Lung (tissue), 12 donors: ENCODE measurements around the gene TWIST1. TPM values are rescaled to one million over a fixed set of nuclear protein-coding genes. Genes with fewer than 3 reads are reported as not detected.

Source experiments
- ATAC-seq: fragments of 200-7000 bp; cut with Tn5 transposase; one replicate; pipeline ENCODE4 v1.9.1; 2020; ENCODE audit warnings: moderate number of reproducible peaks; ENCODE audit not compliant: insufficient read depth, low FRiP score
- DNase-seq, 3 donors: peaks; one replicate each; pipeline ENCODE4 v3.0.0-alpha.2; 2013 to 2017
- H3K27ac ChIP-seq, 2 donors: one replicate each; pipeline ENCODE4 v1.5.1; 2013; ENCODE audit warnings: mild to moderate bottlenecking in 2 of 2, moderate library complexity in 2 of 2, control low read depth in 1 of 2, inconsistent platforms in 1 of 2, low read depth in 1 of 2, low read length in 1 of 2
- H3K27me3 ChIP-seq, 3 donors: one replicate each; pipeline ENCODE4 v1.5.1; 2013; ENCODE audit warnings: low read length in 2 of 3; ENCODE audit not compliant: control insufficient read depth in 3 of 3, insufficient read depth in 3 of 3
- H3K36me3 ChIP-seq, 4 donors: one replicate each; pipeline ENCODE4 v1.5.1; 2013; ENCODE audit warnings: low read length in 4 of 4, mild to moderate bottlenecking in 1 of 4, moderate library complexity in 1 of 4; ENCODE audit not compliant: control insufficient read depth in 4 of 4, insufficient read depth in 4 of 4
- H3K4me1 ChIP-seq, 5 donors: one replicate each; pipeline ENCODE4 v1.5.1; 2013; ENCODE audit warnings: low read length in 5 of 5, mild to moderate bottlenecking in 2 of 5, moderate library complexity in 1 of 5; ENCODE audit not compliant: control insufficient read depth in 5 of 5, insufficient read depth in 5 of 5
- H3K4me3 ChIP-seq: one replicate; pipeline ENCODE4 v1.5.1; 2013; ENCODE audit warnings: mild to moderate bottlenecking, control low read depth, moderate library complexity
- H3K9ac ChIP-seq, 2 donors: one replicate each; pipeline ENCODE4 v1.5.1; 2013; ENCODE audit warnings: low read length in 2 of 2, control low read depth in 1 of 2; ENCODE audit not compliant: insufficient read depth in 1 of 2
- H3K9me3 ChIP-seq, 4 donors: one replicate each; pipeline ENCODE4 v1.5.1; 2013; ENCODE audit warnings: low read length in 3 of 4, mild to moderate bottlenecking in 1 of 4, moderate library complexity in 1 of 4; ENCODE audit not compliant: control insufficient read depth in 4 of 4, insufficient read depth in 3 of 4
- WGBS, 2 donors: extraction: QIAGEN DNeasy Blood & Tissue Kit; methylation state at CpG; one replicate each; pipeline ENCODE4 v1.1.7; 2013; 5-methylcytosine and 5-hydroxymethylcytosine counted together
- polyA plus RNA-seq, 2 donors: library from polyadenylated mRNA; stranded (reverse); fragments of 200-250 nt; gene quantifications; one replicate each; pipeline ENCODE4 v1.2.1, GENCODE V29; 2013
- total RNA-seq, 2 donors: library from RNA; depleted of rRNA in 1 of 2; stranded (reverse); fragments of >200 nt in 1 of 2; gene quantifications; one replicate each; pipeline ENCODE4 v1.2.1, GENCODE V29; 2014 to 2021
- TF ChIP-seq, protein P1 (sequence below): IDR thresholded peaks from 2 replicates; pipeline ENCODE4 v1.5.1; 2012; ENCODE audit warnings: mild to moderate bottlenecking; ENCODE audit errors: control extremely low read depth, extremely low read depth
- donor health status: control.
- donor health status: control.
- donor health status: Bipolar disorder and iron deficiency.
- donor health status: healthy.
- donor health status: DM: yes; HTN: yes; CAD: no.

TWIST1 gene
- total and polyA plus RNA-seq, 4 donors: 0.27 to 0.77 (median 0.65) TPM

DNA sequence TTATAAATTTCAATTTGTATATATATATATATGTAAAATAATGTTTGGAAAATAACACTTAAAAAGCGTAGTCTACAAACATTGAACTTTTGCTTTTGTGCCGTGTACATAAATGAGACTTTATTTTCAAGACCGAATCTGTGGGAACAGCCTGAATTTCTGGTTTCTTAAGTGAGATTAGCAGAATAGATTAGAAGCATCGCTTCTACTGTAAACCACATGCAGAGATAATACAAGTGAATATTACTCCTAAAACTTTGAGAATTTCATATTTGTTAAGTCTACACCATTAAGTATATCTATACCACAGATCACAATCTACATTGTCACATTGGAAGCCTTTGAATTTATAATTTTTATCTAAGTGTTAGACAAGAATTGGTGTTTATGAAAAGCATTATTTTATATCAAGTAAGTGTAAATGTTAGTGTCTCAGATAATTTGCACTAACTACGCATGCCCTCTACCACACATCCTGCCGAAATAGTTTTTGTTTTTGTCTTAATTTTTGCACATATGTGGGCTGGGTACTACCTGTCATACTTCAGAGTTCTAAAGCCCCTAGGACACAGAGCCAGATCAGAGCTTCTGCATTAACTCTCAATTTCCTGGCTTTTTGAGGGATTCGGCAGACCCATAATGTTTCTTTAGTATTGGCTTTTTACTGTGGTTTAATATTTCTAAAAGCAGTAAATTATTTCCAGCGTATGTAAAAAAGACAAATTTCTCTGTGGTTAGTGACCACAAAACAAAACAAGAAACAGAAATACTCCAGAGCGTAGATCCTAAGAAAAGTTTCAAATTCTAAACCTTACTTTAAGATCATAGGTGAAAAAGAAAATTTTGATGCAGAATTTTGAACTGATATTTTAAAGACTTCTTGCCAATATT is 20.0 kb downstream of the TWIST1 start:
- TF ChIP-seq, protein P1, sequence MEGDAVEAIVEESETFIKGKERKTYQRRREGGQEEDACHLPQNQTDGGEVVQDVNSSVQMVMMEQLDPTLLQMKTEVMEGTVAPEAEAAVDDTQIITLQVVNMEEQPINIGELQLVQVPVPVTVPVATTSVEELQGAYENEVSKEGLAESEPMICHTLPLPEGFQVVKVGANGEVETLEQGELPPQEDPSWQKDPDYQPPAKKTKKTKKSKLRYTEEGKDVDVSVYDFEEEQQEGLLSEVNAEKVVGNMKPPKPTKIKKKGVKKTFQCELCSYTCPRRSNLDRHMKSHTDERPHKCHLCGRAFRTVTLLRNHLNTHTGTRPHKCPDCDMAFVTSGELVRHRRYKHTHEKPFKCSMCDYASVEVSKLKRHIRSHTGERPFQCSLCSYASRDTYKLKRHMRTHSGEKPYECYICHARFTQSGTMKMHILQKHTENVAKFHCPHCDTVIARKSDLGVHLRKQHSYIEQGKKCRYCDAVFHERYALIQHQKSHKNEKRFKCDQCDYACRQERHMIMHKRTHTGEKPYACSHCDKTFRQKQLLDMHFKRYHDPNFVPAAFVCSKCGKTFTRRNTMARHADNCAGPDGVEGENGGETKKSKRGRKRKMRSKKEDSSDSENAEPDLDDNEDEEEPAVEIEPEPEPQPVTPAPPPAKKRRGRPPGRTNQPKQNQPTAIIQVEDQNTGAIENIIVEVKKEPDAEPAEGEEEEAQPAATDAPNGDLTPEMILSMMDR: no peak
- 69 to 77% methylated on average over 9 of the region's 9 CpGs for WGBS, 2 donors
- H3K9ac ChIP-seq: no peak overlapping the region
- no peak for ATAC-seq
- no peak for DNase-seq
- no peaks in the 10 kb centered on the region for H3K36me3 ChIP-seq
- H3K27me3 ChIP-seq: peaks cover 6 to 20% (median 11%) of the 10 kb centered on the region in 3 donors
- no peaks in the 10 kb centered on the region for H3K4me1 ChIP-seq
- no peak overlapping the region for H3K27ac ChIP-seq
- H3K4me3 ChIP-seq: no peak overlapping the region
- H3K9me3 ChIP-seq: no peaks in the 10 kb centered on the region

DNA sequence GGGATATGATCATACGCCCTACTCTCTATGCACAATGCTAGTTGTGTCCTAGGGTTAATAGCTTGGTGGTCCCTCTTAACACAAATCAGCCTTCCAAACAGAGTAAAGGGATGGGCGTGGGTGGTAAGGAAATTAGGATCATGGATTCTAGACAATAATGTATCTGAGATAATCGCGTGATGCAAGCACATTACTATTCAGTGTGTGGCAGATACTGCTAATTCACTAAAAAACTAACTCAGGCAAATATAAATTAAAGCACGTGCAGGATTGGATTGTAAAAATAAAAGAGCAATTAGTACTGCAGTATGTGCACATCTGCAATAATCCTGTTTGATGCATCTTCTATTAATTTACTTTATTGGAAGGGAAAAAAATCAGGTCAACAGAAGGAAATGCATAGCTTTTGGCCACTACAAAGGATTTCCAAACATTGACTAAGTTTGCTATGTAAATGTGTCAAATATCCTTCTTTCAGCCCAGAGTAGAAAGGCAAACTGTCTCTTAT is 22.0 kb downstream of the TWIST1 start:
- TF ChIP-seq, protein P1: no peak
- H3K27ac ChIP-seq: no peak overlapping the region
- no peaks in the 10 kb centered on the region for H3K9me3 ChIP-seq
- no peak overlapping the region for H3K4me3 ChIP-seq
- H3K9ac ChIP-seq: no peak overlapping the region
- H3K36me3 ChIP-seq: no peaks in the 10 kb centered on the region
- no peaks in the 10 kb centered on the region for H3K4me1 ChIP-seq
- DNase-seq (no peak), ATAC-seq (no peak)
- WGBS, 2 donors: 76 to 82% methylated on average over 5 of the region's 5 CpGs
- H3K27me3 ChIP-seq: peaks cover 0 to 11% (median 5%) of the 10 kb centered on the region in 3 donors

DNA sequence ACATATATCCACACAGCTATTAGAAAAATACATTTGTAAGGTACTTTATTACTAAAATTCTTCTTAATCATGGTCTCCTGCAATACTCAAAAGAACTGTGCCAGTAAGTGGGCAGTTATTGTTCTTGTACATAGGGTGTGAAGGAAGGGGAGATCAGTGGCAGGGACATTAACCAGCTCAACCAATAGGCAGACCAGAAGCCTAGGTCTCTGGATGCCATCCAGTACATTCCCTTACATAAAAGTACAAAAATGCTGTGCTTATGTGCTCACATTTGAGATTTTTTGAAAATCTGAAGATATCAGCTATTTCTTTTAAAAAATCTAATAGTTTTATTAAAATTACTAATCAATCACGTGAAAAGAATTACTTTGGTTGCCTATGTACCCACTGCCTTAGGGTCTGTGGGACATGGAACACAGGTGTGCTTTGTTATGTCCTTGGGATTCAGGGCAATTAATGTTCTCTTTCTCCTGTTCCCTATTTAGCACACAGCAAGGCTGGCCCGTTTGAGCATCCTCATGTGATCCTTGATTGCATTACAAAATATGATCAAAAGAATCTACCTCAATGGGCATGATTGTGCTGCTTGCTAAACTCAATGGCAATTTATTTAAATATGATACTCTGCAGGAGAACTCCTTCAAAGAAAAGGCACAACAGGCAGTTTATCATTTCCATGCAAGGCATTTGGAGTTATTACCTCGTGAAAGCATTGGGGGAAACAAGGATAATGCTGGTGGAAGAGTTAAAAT is 22.7 kb downstream of the TWIST1 start:
- Histone ChIP-seq H3K27ac (no peak overlapping the region), H3K9ac (no peak overlapping the region), H3K4me1 (no peaks in the 10 kb centered on the region), H3K36me3 (no peaks in the 10 kb centered on the region), H3K27me3 (peaks cover 0 to 11% (median 4%) of the 10 kb centered on the region in 3 donors), H3K4me3 (no peak overlapping the region), H3K9me3 (no peaks in the 10 kb centered on the region)
- DNase-seq (no peak), ATAC-seq (no peak)
- TF ChIP-seq, protein P1: no peak
- WGBS, 2 donors: 58 to 68% methylated on average over 3 of the region's 3 CpGs
